WTC11 (cell line): ENCODE data around the gene DNAJC18. TPM values are rescaled to one million over a fixed set of nuclear protein-coding genes. Genes with fewer than 3 reads are reported as not detected.
A peak's percentile ranks its signal among the peaks of the same experiment; 100 is the strongest.
"Not testable (repeated sequence)": the region's sequence is repeated elsewhere in the genome, so short reads cannot be mapped to it uniquely, and the experiment has no call there.

Source experiments
- ATAC-seq: fragments of 200-7000 bp; cut with Tn5 transposase; 2 replicates; pipeline ENCODE4 v1.10.0; 2021; ENCODE audit warnings: mild to moderate bottlenecking, moderate library complexity
- CTCF ChIA-PET: fragments of 300-600 bp; sonication (Branson Sonifier 250); formaldehyde crosslinking; loops from one replicate; lab custom pipeline; 2021; ENCODE audit warnings: antibody characterized with exemption; lab: Charles Lee
- POLR2A ChIA-PET: fragments of 350-600 bp; sonication (Branson Sonifier 250); formaldehyde crosslinking; loops from one replicate; lab custom pipeline; 2021; ENCODE audit warnings: antibody characterized with exemption; lab: Charles Lee
- DNase-seq: peaks from one replicate; pipeline ENCODE4 v3.0.0; 2021; ENCODE audit warnings: low spot score
- H3K27ac Mint-ChIP-seq: 2 replicates; pipeline ENCODE4 v1.8.0; 2021; ENCODE audit warnings: mixed read lengths
- H3K27me3 Mint-ChIP-seq: 2 replicates; pipeline ENCODE4 v1.8.0; 2021; ENCODE audit warnings: low read depth, mild to moderate bottlenecking, moderate library complexity, mixed read lengths
- H3K36me3 Mint-ChIP-seq: 2 replicates; pipeline ENCODE4 v1.8.0; 2021; ENCODE audit warnings: mixed read lengths
- H3K4me1 Mint-ChIP-seq: 2 replicates; pipeline ENCODE4 v1.8.0; 2022; ENCODE audit warnings: mixed read lengths
- H3K4me3 Mint-ChIP-seq: 2 replicates; pipeline ENCODE4 v1.8.0; 2021; ENCODE audit warnings: mild to moderate bottlenecking, moderate library complexity, mixed read lengths
- H3K9me3 Mint-ChIP-seq: 2 replicates; pipeline ENCODE4 v1.8.0; 2021; ENCODE audit warnings: mixed read lengths
- ATF3 ChIP-seq: sonication (generic); formaldehyde crosslinking; conservative IDR thresholded peaks from 2 replicates; pipeline ENCODE4 v1.8.1; 2022; ENCODE audit warnings: mild to moderate bottlenecking, missing genetic modification reagents
- CBFB ChIP-seq: sonication (generic); formaldehyde crosslinking; IDR thresholded peaks from 2 replicates; pipeline ENCODE4 v1.8.1; 2022; ENCODE audit warnings: mild to moderate bottlenecking, low read depth, missing genetic modification reagents
- CREB1 ChIP-seq: sonication (generic); formaldehyde crosslinking; IDR thresholded peaks from 2 replicates; pipeline ENCODE4 v1.8.0; 2023; ENCODE audit warnings: mild to moderate bottlenecking, missing genetic modification reagents
- CTCF ChIP-seq: fragments of 200-600 bp; IDR thresholded peaks from 2 replicates; pipeline ENCODE4 v1.8.0; 2022; ENCODE audit warnings: antibody characterized with exemption
- E2F5 ChIP-seq: sonication (generic); formaldehyde crosslinking; IDR thresholded peaks from 2 replicates; pipeline ENCODE4 v1.8.1; 2022; ENCODE audit warnings: mild to moderate bottlenecking, moderate library complexity, missing genetic modification reagents
- HMGA2 ChIP-seq: fragments of 250-450 bp; sonication (Bioruptor Pico); IDR thresholded peaks from 2 replicates; pipeline ENCODE4 v1.4.0; 2021; ENCODE audit warnings: mild to moderate bottlenecking, moderate library complexity
- HMGXB4 ChIP-seq: sonication (generic); formaldehyde crosslinking; IDR thresholded peaks from 2 replicates; pipeline ENCODE4 v1.8.1; 2023; ENCODE audit warnings: mild to moderate bottlenecking, moderate library complexity, missing genetic modification reagents
- IRF1 ChIP-seq: sonication (generic); formaldehyde crosslinking; IDR thresholded peaks from 2 replicates; pipeline ENCODE4 v1.8.0; 2023; ENCODE audit warnings: missing genetic modification reagents
- MYBL2 ChIP-seq: sonication (generic); formaldehyde crosslinking; IDR thresholded peaks from 2 replicates; pipeline ENCODE4 v1.8.1; 2023; ENCODE audit warnings: mild to moderate bottlenecking, moderate library complexity, missing genetic modification reagents
- PRDM15 ChIP-seq: sonication (generic); formaldehyde crosslinking; IDR thresholded peaks from 2 replicates; pipeline ENCODE4 v1.8.0; 2022; ENCODE audit warnings: missing genetic modification reagents
- SMAD4 ChIP-seq: sonication (generic); formaldehyde crosslinking; IDR thresholded peaks from 2 replicates; pipeline ENCODE4 v1.8.0; 2022; ENCODE audit warnings: mild to moderate bottlenecking, missing genetic modification reagents
- TEAD1 ChIP-seq: sonication (generic); formaldehyde crosslinking; IDR thresholded peaks from 2 replicates; pipeline ENCODE4 v1.8.0; 2022; ENCODE audit warnings: mild to moderate bottlenecking, missing genetic modification reagents
- TEAD4 ChIP-seq: sonication (generic); formaldehyde crosslinking; IDR thresholded peaks from 2 replicates; pipeline ENCODE4 v1.8.0; 2022; ENCODE audit warnings: mild to moderate bottlenecking, missing genetic modification reagents
- ZBTB21 ChIP-seq: sonication (generic); formaldehyde crosslinking; IDR thresholded peaks from 2 replicates; pipeline ENCODE4 v1.8.1; 2023; ENCODE audit warnings: mild to moderate bottlenecking, missing genetic modification reagents, borderline replicate concordance
- ZNF121 ChIP-seq: sonication (generic); formaldehyde crosslinking; IDR thresholded peaks from 2 replicates; pipeline ENCODE4 v1.8.0; 2023; ENCODE audit warnings: missing genetic modification reagents
- ZNF138 ChIP-seq: sonication (generic); formaldehyde crosslinking; conservative IDR thresholded peaks from 2 replicates; pipeline ENCODE4 v1.8.1; 2022; ENCODE audit warnings: mild to moderate bottlenecking, moderate library complexity, missing genetic modification reagents
- total RNA-seq: library from RNA; stranded (reverse); gene quantifications from 3 replicates; pipeline ENCODE4 v1.2.3, GENCODE V29; 2021

DNAJC18 gene
- total RNA-seq, 1 experiment from 2014 or later, result 23.7 TPM

- H3K36me3 Mint-ChIP-seq, DNase-seq, H3K4me3 Mint-ChIP-seq, H3K27me3 Mint-ChIP-seq, H3K27ac Mint-ChIP-seq, ATAC-seq, H3K9me3 Mint-ChIP-seq: not testable (repeated sequence)
- H3K4me1 Mint-ChIP-seq, result peaks cover 12% of the 10 kb centered on the region
- ChIA-PET CTCF (interaction anchor here (1.3 kb wide), 1 partner anchor 40 kb away, joined by 3 read pairs; the partner anchor contains the start of gene DNAJC18), POLR2A (interaction anchor here (0.6 kb wide), 1 partner anchor 921 kb away, joined by 3 read pairs; no protein-coding TSS in a partner anchor)
Measured at GRCh38 chr5:139478657-139479423, 39.5 kb upstream of the DNAJC18 start.

GRCh38 chr5:139475865-139476617 lies 36.7 kb upstream of the DNAJC18 start:
- H3K27ac Mint-ChIP-seq, result no peak overlapping the region
- H3K4me1 Mint-ChIP-seq, result peaks cover 29% of the 10 kb centered on the region
- POLR2A ChIA-PET, result no interaction called here
- peaks cover 4% of the 10 kb centered on the region; the same call in 1 of the 2 replicates for H3K27me3 Mint-ChIP-seq
- ATAC-seq (no peak), DNase-seq (no peak)
- no peaks in the 10 kb centered on the region for H3K36me3 Mint-ChIP-seq
- TF ChIP-seq HMGA2 (CRISPR knock-in tag), result no peak
- TF ChIP-seq ZBTB21 (CRISPR knock-in tag), result no peak
- TF ChIP-seq TEAD1 (CRISPR knock-in tag), result no peak
- TF ChIP-seq HMGXB4 (CRISPR knock-in tag), result no peak
- TF ChIP-seq PRDM15 (CRISPR knock-in tag), result no peak
- no peak for TF ChIP-seq CTCF
- TF ChIP-seq IRF1 (CRISPR knock-in tag), result no peak
- TF ChIP-seq, all 79 proteins: peak for 0
- CTCF ChIA-PET, result interaction anchor here (1.7 kb wide), 1 partner anchor 53 kb away, joined by 5 read pairs; no protein-coding TSS in a partner anchor
- no peak overlapping the region for H3K4me3 Mint-ChIP-seq
- no peaks in the 10 kb centered on the region for H3K9me3 Mint-ChIP-seq

GRCh38 chr5:139474890-139475791 lies 35.8 kb upstream of the DNAJC18 start:
- no peaks in the 10 kb centered on the region for H3K9me3 Mint-ChIP-seq
- H3K4me3 Mint-ChIP-seq, result no peak overlapping the region

More at GRCh38 chr5:139474890-139475791, 35.8 kb upstream of the DNAJC18 start:
- ATAC-seq (no peak), DNase-seq (no peak)
- no peaks in the 10 kb centered on the region for H3K36me3 Mint-ChIP-seq
- POLR2A ChIA-PET, result interaction anchor here (0.6 kb wide), 1 partner anchor 880 kb away, joined by 3 read pairs; no protein-coding TSS in a partner anchor
- H3K27me3 Mint-ChIP-seq, result peaks cover 4% of the 10 kb centered on the region; the same call in 1 of the 2 replicates
- 0 out of 2 replicates have a peak overlapping the region, but pooled peaks have one; percentile 4 for H3K27ac Mint-ChIP-seq
- peaks cover 29% of the 10 kb centered on the region for H3K4me1 Mint-ChIP-seq
- CTCF ChIA-PET, result no interaction called here
- TF ChIP-seq HMGXB4 (CRISPR knock-in tag) (no peak), E2F5 (no peak), CBFB (CRISPR knock-in tag) (no peak), ZNF121 (CRISPR knock-in tag) (no peak), CREB1 (no peak), ZNF138 (CRISPR knock-in tag) (no peak), MYBL2 (CRISPR knock-in tag) (no peak), ATF3 (CRISPR knock-in tag) (no peak), SMAD4 (CRISPR knock-in tag) (no peak), TEAD4 (CRISPR knock-in tag) (no peak)
